Right lobe of liver (tissue), 4 donors: Measurements from ENCODE around the gene FAM174B.

Experiments
- POLR2A ChIP-seq: fragments of 450-650 bp; IDR thresholded peaks from one replicate; pipeline ENCODE4 v1.6.1; 2017; ENCODE audit warnings: antibody characterized with exemption, mild to moderate bottlenecking
- TF ChIP-seq, protein P1 (sequence below), 4 donors: fragments of 200-600 bp in 3 of 4; fragments of 450-650 bp in 1 of 4; IDR thresholded peaks; one replicate each; pipeline versions ENCODE4 v1.5.1 to v1.8.0; 2016 to 2022; ENCODE audit warnings: antibody characterized with exemption in 4 of 4, mild to moderate bottlenecking in 2 of 4
- donor health status: DM: no; HTN: no; CAD: no.
- donor health status: DM: no; HTN: no; CAD: no.
- donor health status: DM: no; HTN: yes; CAD: no.

DNA sequence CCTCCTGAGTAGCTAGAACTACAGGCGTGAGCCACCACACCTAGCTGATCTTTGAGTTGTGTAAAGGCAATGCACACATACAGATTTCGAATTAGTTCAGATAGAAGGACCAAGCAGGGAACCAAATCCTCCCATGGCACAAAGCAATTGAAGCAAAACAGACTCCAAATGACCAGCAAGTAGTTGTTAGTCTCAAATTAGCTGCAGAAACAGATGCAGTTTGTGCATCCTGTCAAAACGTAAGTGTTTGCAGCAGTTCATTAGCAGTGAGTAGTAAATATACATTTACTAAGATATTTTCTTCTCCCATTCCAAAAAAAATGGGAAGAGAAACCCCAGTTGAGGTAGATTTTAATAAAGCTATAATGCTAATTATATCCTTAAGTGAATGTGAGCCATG, 15.8 kb upstream of the FAM174B start:
- TF ChIP-seq, protein P1, sequence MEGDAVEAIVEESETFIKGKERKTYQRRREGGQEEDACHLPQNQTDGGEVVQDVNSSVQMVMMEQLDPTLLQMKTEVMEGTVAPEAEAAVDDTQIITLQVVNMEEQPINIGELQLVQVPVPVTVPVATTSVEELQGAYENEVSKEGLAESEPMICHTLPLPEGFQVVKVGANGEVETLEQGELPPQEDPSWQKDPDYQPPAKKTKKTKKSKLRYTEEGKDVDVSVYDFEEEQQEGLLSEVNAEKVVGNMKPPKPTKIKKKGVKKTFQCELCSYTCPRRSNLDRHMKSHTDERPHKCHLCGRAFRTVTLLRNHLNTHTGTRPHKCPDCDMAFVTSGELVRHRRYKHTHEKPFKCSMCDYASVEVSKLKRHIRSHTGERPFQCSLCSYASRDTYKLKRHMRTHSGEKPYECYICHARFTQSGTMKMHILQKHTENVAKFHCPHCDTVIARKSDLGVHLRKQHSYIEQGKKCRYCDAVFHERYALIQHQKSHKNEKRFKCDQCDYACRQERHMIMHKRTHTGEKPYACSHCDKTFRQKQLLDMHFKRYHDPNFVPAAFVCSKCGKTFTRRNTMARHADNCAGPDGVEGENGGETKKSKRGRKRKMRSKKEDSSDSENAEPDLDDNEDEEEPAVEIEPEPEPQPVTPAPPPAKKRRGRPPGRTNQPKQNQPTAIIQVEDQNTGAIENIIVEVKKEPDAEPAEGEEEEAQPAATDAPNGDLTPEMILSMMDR (IDR thresholded peaks at IDR 0.05), result no peak
- no peak for TF ChIP-seq POLR2A
